CD4-positive, alpha-beta T cell treated with Interferon alpha-2 for 1 hour (primary cell): ENCODE measurements around the gene GPC5.

ENCODE experiments used
- DNase-seq, 2 donors: peaks; one replicate each; pipeline ENCODE4 v3.0.0-alpha.2; 2020 to 2022

Gene GPC5

GRCh38 chr13:91467236-91467635 is 68.8 kb downstream of the GPC5 start:
- no peak for DNase-seq

- DNase-seq: no peak
Measured at GRCh38 chr13:91468301-91468700, 69.9 kb downstream of the GPC5 start.

GRCh38 chr13:91470084-91470621 is 71.7 kb downstream of the GPC5 start:
- DNase-seq: no peak

- DNase-seq: no peak
Measured at GRCh38 chr13:91470681-91471080, 72.3 kb downstream of the GPC5 start.

- DNase-seq: no peak
Measured at GRCh38 chr13:91482427-91482826, 84.0 kb downstream of the GPC5 start.

- DNase-seq: no peak
Measured at GRCh38 chr13:91491980-91492379, 93.6 kb downstream of the GPC5 start.

- DNase-seq: no peak
Measured at GRCh38 chr13:91493442-91493841, 95.0 kb downstream of the GPC5 start.

- DNase-seq: no peak
Measured at GRCh38 chr13:91498298-91498697, 99.9 kb downstream of the GPC5 start.

GRCh38 chr13:91504216-91504615 is 105.8 kb downstream of the GPC5 start:
- DNase-seq: no peak

- DNase-seq: no peak
Measured at GRCh38 chr13:91506759-91507158, 108.3 kb downstream of the GPC5 start.

- no peak for DNase-seq
Measured at GRCh38 chr13:91510058-91510457, 111.6 kb downstream of the GPC5 start.

GRCh38 chr13:91513790-91514189 is 115.4 kb downstream of the GPC5 start:
- no peak for DNase-seq

GRCh38 chr13:91516799-91517198 is 118.4 kb downstream of the GPC5 start:
- DNase-seq: no peak

GRCh38 chr13:91520952-91521351 is 122.5 kb downstream of the GPC5 start:
- DNase-seq: no peak

GRCh38 chr13:91523116-91523515 is 124.7 kb downstream of the GPC5 start:
- DNase-seq: no peak

GRCh38 chr13:91526543-91527033 is 128.2 kb downstream of the GPC5 start:
- DNase-seq: no peak

- DNase-seq: no peak
Measured at GRCh38 chr13:91529739-91530482, 131.5 kb downstream of the GPC5 start.

- no peak for DNase-seq
Measured at GRCh38 chr13:91531646-91532045, 133.2 kb downstream of the GPC5 start.

- no peak for DNase-seq
Measured at GRCh38 chr13:91533354-91533753, 134.9 kb downstream of the GPC5 start.

GRCh38 chr13:91534996-91535395 is 136.6 kb downstream of the GPC5 start:
- no peak for DNase-seq

GRCh38 chr13:91537376-91537775 is 139.0 kb downstream of the GPC5 start:
- no peak for DNase-seq

GRCh38 chr13:91539286-91540157 is 141.1 kb downstream of the GPC5 start:
- DNase-seq: no peak

GRCh38 chr13:91540158-91540736 is 141.8 kb downstream of the GPC5 start:
- DNase-seq: no peak
